ENCODE measurements around the gene KIAA0513. TPM values are rescaled to one million over a fixed set of nuclear protein-coding genes. Genes with fewer than 3 reads are reported as not detected.

Gene KIAA0513
- total RNA-seq, 1 experiment from 2014 or later: 6.6 TPM

GRCh38 chr16:85007496-85008214, 19.9 kb upstream of the KIAA0513 start:
- Histone ChIP-seq H3K9me2 (ENCODE audit: insufficient read depth) (no peaks in the 10 kb centered on the region), H3K4me3 (replicated peaks in 1 of 2; ENCODE audit: low read depth in 1 of 2, low read length in 2 of 2) (no peak overlapping the region), H3K9ac (ENCODE audit: low read length) (no peak overlapping the region), H3K36me3 (ENCODE audit: control insufficient read depth in 1 of 2, insufficient read depth in 2 of 2, low read length in 2 of 2) (no peaks in the 10 kb centered on the region), H4K20me1 (ENCODE audit: insufficient read depth) (peaks cover 4% of the 10 kb centered on the region; the same call in 1 of the 2 replicates), H3K4me1 (ENCODE audit: control insufficient read depth in 1 of 2, insufficient read depth in 2 of 2, low read length in 2 of 2) (peaks cover 14 to 43% of the 10 kb centered on the region in 2 experiments), H3K79me2 (ENCODE audit: insufficient read depth, low read length) (peaks cover 83% of the 10 kb centered on the region), H2AFZ (ENCODE audit: low read depth, low read length, poor library complexity, severe bottlenecking) (no peak overlapping the region), H3K9me3 (ENCODE audit: control insufficient read depth in 1 of 2, insufficient read depth in 1 of 2, low read depth in 1 of 2, low read length in 2 of 2) (no peaks in the 10 kb centered on the region), H3K4me2 (ENCODE audit: low read length) (no peak overlapping the region), H3K27me3 (ENCODE audit: insufficient read depth, low read length) (no peaks in the 10 kb centered on the region), H3K27ac (ENCODE audit: low read depth, low read length) (no peak overlapping the region)
- DNase-seq (ENCODE audit: low read depth, low spot score) (no peak), ATAC-seq (no peak)
- ChIA-PET RAD21 (ENCODE audit: low non-redundant PET in 1 of 2, low total read pairs in 2 of 2, uncharacterized antibody in 2 of 2, unreplicated experiment in 2 of 2) (no interaction called here), POLR2A (no interaction called here), CTCF (no interaction called here)
- TF ChIP-seq EGR1 (IDR thresholded peaks at IDR 0.05; ENCODE audit: low read depth) (no peak), SP1 (IDR thresholded peaks at IDR 0.05; ENCODE audit: low read depth) (no peak), JUND (IDR thresholded peaks at IDR 0.05) (no peak), CEBPB (IDR thresholded peaks at IDR 0.05; ENCODE audit: low read depth) (no peak), SIN3A (IDR thresholded peaks at IDR 0.05; ENCODE audit: low read depth) (no peak), CTCF (IDR thresholded peaks at IDR 0.05 in 2 of 3, conservative IDR thresholded peaks at IDR 0.05 in 1 of 3; ENCODE audit: borderline replicate concordance in 1 of 3, insufficient read depth in 1 of 3, low read depth in 2 of 3, low read length in 2 of 3) (no peak), FOSL1 (IDR thresholded peaks at IDR 0.05; ENCODE audit: low read depth) (no peak), ELF1 (IDR thresholded peaks at IDR 0.05; ENCODE audit: borderline replicate concordance, low read depth) (no peak), CBX3 (IDR thresholded peaks at IDR 0.05; ENCODE audit: low read depth) (no peak), EZH2phosphoT487 (IDR thresholded peaks at IDR 0.05; ENCODE audit: borderline replicate concordance) (no peak), POLR2A (IDR thresholded peaks at IDR 0.05; ENCODE audit: borderline replicate concordance, extremely low read depth, insufficient read depth, insufficient read length) (no peak), POLR2AphosphoS5 (IDR thresholded peaks at IDR 0.05; ENCODE audit: low read depth, low read length) (no peak)
- TF ChIP-seq, protein P1, sequence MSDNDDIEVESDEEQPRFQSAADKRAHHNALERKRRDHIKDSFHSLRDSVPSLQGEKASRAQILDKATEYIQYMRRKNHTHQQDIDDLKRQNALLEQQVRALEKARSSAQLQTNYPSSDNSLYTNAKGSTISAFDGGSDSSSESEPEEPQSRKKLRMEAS (IDR thresholded peaks at IDR 0.05): no peak
- TF ChIP-seq, protein P2, sequence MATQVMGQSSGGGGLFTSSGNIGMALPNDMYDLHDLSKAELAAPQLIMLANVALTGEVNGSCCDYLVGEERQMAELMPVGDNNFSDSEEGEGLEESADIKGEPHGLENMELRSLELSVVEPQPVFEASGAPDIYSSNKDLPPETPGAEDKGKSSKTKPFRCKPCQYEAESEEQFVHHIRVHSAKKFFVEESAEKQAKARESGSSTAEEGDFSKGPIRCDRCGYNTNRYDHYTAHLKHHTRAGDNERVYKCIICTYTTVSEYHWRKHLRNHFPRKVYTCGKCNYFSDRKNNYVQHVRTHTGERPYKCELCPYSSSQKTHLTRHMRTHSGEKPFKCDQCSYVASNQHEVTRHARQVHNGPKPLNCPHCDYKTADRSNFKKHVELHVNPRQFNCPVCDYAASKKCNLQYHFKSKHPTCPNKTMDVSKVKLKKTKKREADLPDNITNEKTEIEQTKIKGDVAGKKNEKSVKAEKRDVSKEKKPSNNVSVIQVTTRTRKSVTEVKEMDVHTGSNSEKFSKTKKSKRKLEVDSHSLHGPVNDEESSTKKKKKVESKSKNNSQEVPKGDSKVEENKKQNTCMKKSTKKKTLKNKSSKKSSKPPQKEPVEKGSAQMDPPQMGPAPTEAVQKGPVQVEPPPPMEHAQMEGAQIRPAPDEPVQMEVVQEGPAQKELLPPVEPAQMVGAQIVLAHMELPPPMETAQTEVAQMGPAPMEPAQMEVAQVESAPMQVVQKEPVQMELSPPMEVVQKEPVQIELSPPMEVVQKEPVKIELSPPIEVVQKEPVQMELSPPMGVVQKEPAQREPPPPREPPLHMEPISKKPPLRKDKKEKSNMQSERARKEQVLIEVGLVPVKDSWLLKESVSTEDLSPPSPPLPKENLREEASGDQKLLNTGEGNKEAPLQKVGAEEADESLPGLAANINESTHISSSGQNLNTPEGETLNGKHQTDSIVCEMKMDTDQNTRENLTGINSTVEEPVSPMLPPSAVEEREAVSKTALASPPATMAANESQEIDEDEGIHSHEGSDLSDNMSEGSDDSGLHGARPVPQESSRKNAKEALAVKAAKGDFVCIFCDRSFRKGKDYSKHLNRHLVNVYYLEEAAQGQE (IDR thresholded peaks at IDR 0.05; ENCODE audit: low read depth): no peak
- TF ChIP-seq, protein P3, sequence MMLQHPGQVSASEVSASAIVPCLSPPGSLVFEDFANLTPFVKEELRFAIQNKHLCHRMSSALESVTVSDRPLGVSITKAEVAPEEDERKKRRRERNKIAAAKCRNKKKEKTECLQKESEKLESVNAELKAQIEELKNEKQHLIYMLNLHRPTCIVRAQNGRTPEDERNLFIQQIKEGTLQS (IDR thresholded peaks at IDR 0.05): no peak
- BruUV-seq (replicated peaks): no TSS peak
- intact Hi-C loops (cut with micrococcal nuclease): no loop called here
